Kidney capillary endothelial cell (primary cell): Measurements from ENCODE around the gene RELN.

Experiments used
- DNase-seq: peaks from one replicate; pipeline ENCODE4 v3.0.0-alpha.2; 2018; ENCODE audit warnings: low spot score

RELN gene

DNA sequence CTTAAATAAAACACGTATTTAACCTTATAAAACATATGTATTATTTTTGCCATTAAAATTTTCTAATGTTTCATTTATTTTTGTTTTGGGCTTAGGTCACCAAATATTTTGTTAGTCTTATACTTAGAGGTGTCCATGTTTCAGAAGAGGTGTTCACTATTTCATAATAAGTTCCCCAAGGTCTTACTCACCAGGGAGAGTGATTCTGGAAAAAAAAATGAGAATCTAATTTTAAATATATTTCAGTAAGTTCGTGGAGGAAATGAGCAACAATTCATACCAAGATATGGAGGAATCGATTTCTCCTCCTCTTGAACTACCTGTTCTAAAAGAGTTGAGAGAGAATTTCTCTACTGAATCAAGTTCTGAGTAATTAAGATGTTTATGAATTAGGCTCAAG is 271.9 kb downstream of the RELN start:
- DNase-seq = no peak

DNA sequence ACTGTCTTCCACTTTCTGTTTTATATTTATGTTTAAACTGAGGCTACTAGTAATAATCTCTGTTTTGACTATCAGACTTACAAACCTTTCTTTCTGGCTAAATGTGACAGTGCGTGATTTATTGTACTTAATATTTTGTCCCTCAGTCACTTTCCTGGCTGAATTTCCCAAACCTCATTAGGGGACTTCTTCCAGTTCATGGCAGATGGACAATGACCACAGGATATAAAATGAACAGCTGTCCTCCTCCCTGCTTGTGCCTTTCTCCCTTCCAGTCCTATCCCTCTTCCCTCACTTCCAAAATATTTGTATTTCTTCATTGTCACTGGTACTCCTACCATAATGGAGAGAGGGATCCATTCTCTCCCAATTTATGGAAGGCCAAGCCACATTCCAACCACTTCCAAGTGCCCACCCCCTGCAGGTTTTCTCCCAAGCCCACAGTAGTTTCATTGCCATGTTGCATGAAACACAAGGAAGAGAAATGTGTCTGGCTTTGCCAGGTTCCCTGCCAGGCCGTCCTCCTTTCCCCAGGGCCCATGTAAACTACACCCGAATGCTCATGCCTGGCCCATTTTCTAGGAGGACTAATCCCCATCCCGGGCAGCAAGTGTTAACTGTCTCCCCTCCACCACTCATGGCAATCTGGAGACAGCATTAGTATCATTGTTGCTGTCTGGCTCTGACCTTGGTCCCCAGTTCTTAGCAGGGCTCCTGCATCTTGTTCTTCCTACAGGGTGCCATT is 273.9 kb downstream of the RELN start:
- DNase-seq = no peak

DNA sequence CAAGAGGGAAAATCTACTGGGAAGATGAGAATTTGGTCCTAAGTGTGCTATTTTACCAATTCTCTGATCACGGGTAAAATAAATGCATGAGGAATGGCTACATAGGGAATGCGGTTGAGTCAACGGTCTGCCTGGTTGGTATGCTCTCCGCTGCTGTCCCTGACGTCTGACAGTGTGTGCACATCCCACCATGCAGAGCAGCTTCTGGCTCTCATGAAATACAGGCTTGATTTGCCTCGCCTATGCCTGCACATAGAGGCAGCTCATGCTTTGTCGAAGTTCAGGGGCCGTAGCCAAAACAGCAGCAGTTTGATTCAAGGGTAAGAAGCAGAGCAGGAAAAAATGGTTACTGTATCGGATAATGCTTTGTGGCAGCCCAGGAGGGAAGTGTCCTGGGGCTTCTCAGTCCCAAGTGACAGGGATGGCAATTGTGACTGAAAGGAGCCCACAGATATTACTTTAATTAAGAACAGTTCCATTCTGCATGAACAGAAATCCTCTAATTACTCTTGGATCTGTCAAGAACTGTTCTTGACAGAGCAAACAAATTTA is 275.0 kb downstream of the RELN start:
- DNase-seq = no peak

DNA sequence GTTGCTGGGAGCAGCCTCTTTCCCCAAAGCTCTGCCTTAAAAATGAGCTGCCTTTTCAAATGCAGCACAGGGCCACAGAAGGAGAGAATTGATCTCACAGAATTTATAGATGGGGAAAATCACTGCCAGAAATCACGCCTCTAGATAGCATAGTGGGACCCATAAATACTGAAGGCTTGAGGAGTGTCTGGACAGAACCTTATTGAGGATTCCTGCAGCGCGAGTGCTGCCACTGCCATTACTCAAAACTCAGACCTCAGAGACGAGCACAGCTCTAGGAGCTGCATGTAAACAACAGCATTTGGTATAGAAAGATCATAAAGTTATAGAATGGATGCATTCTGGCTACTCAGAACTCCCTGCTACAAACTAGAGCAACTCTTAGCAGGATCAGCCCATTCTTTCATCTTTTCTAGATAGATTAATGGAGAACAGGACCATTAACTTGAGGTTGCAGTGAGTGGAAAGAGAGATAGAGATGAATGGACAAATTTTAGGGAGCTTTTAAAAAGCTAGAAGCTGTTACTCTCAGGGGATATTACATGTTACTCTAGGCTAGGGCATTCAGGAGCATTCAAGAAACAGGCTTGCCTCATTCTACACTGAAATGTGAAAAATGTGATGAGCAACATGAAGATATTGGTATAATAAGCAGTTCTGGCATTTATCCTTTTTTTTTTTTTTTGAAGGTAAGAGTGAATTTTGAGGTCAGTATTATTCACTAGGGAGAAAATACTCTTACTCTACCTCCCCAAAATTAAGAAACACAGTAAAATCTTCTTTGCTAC is 276.3 kb downstream of the RELN start:
- DNase-seq = no peak

DNA sequence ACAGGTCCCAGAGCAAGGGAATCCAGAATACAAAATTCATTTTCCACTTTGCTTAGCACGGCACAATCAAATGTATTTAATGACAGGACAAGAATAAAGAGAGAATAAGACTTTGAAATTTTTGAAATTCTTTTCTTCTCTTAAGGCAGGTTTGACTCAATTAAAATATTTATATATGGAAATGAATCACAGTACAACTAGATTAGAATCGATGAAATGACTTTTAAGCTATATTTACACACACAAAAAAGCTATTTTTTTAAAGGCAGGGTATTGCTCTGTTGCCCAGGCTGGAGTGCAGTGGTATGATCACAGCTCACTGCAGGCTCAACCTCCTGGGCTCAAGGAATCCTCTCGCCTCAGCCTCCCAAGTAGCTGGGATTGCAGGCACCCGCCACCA is 278.0 kb downstream of the RELN start:
- no peak for DNase-seq

DNA sequence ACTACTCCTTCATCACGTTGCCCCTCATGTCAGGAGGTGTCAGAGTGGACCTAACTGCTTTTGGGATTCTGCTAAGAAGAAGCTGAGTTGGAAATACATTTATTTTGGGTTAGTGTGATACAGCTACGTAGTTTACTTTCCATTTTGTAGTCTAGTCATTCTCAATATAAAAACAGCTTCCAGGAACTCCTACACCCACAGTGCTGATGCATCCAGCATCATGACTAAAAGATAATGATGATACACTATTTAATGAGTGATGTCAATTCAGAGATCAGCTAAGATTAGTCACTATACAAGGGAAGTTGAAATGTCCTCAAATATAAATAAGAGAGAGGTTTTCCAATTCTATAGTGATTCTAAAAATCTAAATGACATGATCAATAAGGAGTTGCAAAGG is 279.2 kb downstream of the RELN start:
- no peak for DNase-seq

DNA sequence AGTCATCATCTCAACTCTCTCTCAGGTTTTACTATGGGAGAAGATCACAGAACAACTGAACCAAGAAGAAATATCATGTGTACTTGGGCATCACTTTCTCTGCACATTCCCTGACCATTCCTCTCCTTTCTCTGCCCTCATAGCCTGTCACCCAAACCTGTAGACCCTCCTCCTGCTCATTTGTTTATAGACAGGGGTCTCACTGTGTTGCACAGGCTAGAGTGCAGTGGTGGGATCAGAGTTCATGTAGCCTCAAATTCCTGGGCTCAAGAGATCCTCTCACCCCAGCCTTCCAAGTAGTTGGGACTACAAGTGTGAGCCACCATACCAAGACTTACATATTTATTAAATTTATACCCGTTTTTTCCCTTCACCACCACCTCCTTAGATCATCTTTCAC is 282.7 kb downstream of the RELN start:
- no peak for DNase-seq

DNA sequence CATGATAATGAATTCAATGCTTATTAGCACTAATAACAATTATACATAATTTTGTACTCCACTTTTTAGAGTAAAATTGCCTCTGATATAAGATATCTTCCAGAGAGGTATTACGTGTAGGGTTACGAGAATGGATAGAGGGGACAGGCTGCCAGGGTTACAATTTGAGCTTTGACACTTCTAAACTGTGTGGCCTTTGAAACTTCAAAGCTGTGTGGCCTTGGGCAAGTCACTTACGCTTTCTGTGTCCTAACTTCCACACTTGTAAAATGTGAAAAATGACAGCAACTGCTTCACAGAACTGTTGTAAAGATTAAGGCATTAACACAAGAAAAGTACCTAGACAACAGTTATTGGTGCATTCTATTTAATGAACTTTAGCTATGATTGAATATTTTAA is 283.9 kb downstream of the RELN start:
- no peak for DNase-seq

DNA sequence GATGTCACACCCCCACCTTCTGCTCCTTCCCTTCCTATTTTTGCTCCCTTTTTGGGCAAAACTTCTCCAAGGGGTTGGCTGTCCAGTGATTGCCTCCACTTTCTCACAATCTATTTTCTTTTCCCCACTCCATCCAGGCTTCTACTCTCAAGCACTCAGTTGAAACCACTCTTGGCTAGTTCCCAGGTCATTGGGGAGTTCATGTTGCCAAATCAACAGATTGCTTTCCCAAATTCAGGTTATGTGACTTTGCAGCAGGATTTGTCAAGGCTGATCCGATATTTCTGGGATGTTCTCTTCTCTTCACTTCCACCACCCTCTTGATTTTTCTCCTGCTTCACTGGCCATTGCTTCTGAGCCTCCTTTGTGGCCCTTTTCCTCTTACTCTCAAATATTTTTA is 284.8 kb downstream of the RELN start:
- DNase-seq = no peak

DNA sequence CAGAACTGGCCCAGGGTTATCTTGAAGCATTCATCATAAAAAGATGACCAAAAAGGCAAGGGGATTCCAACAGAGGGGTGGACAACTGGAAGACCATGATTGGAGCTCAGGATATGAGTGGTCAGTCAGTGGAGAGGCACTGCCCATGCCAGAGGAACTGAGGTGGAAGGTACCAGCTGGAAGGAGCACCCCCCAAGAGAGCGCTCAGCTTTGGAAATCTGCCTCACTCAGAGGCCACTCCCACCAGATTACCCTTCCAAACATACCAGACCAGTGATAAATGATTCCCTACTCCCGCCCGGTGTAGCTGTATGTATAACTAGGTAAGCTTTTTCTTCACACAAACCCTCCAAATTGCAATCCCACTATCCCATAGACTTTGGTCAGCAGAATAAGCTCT is 286.5 kb downstream of the RELN start:
- DNase-seq = no peak

DNA sequence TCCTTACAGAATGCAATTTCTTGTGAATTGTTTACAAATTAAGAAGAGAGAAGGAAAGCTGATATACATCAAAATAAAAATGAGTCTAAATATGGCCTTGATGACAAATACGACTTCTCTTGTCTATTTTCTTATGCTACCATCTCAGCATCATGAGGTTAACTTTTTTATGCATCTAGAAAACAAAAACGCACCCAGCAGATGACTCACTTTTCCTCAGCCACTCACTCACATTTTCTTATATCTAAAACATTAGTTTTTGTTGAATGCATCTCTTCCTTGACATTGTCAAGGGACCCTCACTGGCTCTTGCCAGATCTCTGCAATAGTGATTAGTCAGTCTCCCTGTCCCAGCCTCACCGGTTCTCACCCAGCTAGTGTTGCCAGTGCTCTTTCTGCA is 287.0 kb downstream of the RELN start:
- DNase-seq = no peak

DNA sequence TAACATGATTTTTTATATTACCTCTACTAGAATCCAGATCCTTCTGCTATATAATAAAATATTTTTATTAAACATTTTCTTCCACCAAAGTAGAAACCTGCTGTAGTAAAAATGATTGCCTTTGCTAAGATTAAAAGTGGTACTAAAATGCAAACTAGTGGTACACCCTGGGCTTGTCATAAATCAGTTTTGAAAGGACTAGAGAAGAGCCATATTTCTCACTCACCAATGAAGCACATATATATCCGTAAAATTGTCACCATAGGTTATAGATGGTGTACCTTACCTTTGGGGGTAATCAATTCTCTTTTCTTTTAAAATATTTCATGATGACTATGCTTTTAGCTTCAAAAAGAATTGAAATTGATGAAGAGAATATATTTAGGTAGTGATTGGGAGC is 290.4 kb downstream of the RELN start:
- no peak for DNase-seq

DNA sequence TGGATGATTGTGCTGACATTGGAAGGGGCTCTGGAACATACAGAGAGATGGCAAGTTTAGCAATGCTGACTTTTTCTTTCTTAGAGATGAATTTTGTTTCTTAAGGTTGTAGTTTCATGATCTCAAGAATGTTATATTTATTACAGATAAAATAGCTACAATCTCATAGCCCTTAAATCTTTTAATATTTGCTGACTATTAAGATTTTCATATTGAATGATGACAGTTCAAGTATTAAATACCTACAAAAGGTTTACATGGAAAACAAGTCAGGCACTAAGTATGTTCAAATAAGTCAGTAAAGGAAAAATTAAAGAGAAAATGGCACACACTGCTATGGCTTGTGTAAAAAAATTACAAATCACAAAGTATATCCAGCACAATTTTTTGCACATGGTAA is 291.4 kb downstream of the RELN start:
- DNase-seq = no peak

DNA sequence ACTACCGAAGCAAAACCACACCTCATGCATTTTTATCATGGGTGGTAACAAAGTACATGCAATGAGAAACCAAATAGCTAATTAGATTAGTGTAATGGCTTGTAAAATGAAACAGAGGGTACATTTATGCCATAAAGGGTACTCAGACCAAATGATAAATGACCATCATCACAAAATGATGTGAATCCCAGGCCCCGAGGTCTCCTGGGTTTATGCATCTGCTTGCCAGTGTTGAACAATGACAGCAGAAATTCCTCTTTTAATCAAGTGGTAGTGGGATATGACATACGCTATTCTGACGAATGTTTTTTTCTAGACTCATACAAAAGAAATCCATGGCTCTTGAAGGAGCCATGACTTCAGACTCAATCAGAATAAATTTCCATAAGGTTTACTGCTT is 293.9 kb downstream of the RELN start:
- no peak for DNase-seq

DNA sequence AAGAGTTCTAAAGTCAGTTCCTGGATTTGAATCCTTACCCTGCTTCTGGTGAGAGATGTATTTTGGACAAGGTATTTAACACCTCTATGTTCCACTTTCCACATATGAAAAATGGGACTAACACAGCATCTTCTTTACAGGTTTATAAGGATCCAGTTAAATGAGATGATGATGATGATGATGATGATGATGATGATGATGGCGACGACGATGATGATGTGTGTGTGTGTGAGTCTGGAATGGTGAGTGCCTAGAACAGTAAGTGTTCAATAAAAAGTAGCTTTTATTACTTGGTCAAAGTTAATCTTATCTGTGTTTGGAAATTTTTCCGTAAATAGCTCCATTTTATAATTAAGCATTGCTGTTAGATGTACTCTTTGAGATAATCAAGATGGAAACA is 295.2 kb downstream of the RELN start:
- no peak for DNase-seq

DNA sequence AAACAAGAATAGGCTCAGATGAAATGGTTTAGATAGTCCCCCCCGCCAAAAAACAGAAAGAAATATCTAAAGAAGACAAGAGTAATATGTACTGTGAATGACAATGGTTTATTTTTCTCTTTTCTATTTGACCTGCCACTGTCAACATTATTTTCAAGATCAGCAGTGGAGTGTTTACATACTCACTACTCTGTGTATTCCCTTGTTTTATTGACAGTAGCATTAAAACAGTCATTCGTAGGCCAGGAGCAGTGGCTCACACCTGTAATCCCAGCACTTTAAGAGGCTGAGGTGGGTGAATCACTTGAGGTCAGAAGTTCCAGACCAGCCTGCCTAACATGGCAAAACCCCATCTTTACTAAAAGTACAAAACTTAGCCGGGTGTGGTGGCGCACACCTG is 298.2 kb downstream of the RELN start:
- DNase-seq = no peak

DNA sequence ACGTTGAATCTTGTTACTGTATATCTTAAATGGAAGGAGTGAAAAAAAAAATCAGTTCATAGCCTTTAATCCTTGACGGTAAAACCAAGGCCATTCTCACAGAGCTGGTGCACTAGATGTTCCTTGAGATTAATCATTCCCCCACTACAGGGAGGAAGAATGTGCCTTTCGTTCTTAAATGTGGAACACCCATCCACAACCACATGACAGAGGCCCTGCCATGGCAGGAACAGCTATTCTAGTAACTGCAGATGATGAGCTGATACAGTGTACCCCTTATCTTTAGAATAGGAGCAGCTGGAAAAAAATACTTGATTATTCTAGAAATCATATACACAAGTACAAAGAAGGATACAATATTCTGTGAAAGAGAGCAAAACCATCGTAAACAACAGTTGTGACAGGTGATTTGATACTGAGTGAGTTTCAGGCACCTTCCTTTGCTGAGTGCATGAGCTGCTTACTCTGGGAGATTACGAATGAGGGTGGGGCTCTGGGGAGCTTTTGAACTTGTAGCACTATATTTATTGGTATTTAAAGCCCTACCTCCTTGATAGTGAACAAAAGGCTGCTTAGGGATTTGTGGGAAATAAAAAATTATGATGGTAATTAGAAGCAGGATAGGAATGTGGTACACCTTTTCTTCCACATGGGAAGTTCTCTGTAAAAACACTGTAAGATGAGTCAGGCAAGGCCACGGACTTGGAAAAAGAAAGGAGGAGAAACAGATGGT is 299.1 kb downstream of the RELN start:
- no peak for DNase-seq

DNA sequence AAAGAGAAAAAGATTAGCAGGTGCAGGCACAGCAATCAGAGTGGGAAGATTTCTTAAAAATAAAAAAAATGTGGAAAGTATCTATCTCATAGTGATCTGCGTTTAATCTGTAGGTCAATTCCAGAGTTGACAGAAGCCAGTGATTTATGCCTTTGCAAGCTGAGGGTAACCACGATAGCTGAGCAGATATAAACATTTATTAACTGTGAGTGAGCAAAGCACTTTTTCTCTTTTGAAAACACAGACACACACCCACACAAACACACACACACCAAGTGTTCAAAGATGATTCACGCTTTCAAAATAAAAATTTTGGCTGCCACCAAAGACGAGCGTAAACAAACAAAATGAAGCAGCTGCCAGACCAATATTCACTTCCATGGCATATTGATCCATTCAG is 300.2 kb downstream of the RELN start:
- no peak for DNase-seq

DNA sequence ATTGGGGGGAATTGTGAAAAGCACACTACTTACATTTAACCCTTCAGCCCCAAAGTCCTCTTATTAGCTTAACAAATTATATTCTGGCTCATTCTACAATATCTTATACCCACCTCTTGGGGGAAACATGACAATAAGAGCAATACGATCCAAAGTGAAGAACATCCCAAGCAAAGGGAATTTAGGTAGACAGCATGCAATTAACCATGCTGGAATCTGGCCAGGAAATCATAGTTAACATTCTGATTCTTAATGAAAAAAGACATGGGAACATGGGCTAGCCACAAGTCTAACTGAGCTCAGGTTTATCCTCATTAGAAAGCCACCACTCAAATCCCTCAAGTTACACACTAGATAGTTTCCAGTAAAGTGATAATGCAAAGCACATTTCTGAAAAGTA is 301.5 kb downstream of the RELN start:
- no peak for DNase-seq

DNA sequence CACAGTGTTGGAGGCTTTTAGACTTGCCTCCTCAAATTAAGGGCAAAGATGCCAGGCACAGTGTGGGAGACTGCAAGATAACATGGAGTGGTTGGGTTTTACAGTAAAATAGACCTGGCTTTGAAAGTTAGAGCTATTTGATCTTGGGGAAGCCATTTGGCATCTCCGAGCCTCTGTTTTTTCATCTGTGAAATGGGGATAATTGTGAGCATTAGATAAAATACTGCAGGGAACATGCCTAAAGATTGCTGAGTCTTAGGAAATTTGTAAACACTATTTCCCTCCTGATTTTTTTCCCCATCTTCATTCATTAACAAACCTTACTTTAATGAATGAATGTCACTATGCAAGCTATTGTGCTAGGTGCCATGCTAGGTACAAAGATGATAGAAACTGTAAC is 302.2 kb downstream of the RELN start:
- no peak for DNase-seq

DNA sequence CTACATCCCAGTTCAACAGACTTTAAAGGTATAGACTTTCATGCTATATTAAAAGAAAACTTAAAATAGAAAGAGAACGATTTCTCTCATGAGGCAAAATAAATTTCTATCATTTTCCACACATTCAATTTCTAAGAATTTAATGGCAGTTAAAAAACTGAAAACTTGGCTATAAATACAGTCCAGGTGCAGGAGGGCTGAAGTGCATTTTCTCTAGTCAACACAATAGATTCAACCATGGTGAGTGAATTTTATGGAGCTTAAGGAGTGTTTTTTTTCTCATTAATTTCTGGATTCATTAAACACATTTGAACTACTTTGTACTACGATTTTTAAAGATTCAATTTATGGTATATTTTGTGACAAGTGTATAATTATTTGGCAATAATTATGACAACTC is 302.7 kb downstream of the RELN start:
- DNase-seq = no peak

DNA sequence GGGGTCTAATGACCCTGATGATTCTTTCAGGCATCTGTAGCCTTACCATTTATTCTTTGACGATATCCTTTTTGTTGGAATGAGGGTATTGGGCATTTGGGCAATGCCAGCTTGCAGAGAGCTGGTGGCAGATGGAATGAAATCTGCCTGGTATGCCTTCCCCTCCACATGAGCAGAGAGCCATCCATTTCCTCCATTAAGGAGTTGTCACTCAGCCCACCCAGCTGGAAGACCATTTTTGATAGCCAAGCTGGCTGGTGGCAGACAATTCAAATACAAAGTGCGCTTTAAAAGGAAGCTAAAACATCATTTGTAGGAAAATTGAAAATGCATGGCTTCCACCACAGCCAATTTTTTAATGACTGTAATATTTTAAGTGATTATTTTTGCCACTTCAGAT is 303.4 kb downstream of the RELN start:
- no peak for DNase-seq

DNA sequence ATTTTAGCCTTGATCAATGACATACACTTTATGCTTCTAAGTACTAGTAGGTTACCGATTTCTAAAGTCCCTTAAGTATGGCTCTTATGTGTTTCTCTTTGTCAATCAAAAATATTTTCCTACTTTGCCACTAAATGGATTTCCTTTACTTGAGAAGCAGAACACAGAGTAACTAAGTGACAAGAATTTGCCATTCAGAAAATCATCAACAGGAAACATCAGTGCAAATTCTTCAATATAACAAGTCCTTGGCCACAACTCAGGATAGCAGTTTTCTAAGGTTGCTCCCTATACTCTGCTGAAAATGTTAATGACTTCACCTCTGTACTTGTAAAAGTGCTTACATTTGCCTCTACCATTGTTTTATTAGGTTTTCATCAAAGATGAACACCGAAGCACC is 303.8 kb downstream of the RELN start:
- DNase-seq = no peak
